Measurements from ENCODE around the gene RPL10A. TPM values are rescaled to one million over a fixed set of nuclear protein-coding genes. Genes with fewer than 3 reads are reported as not detected.

RPL10A gene
- total RNA-seq, 2 donors from 2014 or later = 585 to 636 TPM

DNA sequence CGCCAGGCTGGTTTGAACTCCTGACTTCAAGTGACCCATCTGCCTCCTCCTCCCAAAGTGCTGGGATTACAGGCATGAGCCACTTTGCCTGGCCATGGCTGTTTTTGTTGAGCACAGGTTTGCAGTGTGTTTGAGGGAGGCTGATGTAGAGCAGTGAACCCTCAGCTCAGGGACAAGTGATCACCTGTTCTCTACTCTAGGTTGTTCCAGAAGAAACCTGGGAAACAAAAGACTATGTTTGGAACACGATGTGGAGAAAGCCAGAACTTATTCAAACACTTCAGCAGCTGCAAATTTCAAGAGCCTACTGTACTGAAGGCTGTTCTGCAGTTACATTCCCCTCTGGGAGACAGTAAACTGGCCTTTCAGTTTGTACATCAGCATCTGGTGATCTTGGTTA lies 39.8 kb downstream of the RPL10A start:
- Histone ChIP-seq H3K36me3 (no peaks in the 10 kb centered on the region), H3K27ac (no peak overlapping the region), H3K4me1 (ENCODE audit: control insufficient read depth in 1 of 2, low read depth in 2 of 2) (peaks cover 0 to 6% of the 10 kb centered on the region in 2 donors), H3K4me3 (no peak overlapping the region), H3K27me3 (replicated peaks; ENCODE audit: insufficient read depth) (peaks cover 10% of the 10 kb centered on the region), H3K9me3 (no peaks in the 10 kb centered on the region)
- TF ChIP-seq, protein P1, sequence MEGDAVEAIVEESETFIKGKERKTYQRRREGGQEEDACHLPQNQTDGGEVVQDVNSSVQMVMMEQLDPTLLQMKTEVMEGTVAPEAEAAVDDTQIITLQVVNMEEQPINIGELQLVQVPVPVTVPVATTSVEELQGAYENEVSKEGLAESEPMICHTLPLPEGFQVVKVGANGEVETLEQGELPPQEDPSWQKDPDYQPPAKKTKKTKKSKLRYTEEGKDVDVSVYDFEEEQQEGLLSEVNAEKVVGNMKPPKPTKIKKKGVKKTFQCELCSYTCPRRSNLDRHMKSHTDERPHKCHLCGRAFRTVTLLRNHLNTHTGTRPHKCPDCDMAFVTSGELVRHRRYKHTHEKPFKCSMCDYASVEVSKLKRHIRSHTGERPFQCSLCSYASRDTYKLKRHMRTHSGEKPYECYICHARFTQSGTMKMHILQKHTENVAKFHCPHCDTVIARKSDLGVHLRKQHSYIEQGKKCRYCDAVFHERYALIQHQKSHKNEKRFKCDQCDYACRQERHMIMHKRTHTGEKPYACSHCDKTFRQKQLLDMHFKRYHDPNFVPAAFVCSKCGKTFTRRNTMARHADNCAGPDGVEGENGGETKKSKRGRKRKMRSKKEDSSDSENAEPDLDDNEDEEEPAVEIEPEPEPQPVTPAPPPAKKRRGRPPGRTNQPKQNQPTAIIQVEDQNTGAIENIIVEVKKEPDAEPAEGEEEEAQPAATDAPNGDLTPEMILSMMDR (IDR thresholded peaks at IDR 0.05) = no peak
- DNase-seq (ENCODE audit: low spot score) (no peak), ATAC-seq (ENCODE audit: insufficient number of reproducible peaks, low FRiP score, low read depth) (no peak)

DNA sequence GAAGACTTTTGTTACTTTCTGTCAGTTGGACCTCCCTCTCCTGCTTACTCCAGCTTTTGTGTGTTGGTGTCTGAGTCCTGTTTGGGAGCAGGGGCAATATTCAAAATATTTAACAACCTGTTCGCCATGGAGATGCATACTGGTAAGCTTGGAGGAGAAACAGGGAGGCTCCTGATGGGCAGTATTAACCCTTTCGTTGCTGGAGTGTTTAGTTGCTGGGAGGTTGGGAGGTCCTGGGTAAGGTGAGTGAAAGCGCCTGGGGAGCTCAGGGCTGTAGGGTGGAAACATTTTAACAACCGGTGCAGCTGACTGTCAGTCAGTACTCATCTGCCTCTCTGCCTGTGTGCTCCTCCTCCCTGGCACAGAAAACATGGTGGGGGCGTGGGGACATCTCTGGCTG lies 40.3 kb downstream of the RPL10A start:
- Histone ChIP-seq H3K27ac (no peak overlapping the region), H3K4me3 (no peak overlapping the region), H3K4me1 (ENCODE audit: control insufficient read depth in 1 of 2, low read depth in 2 of 2) (peaks cover 0 to 6% of the 10 kb centered on the region in 2 donors), H3K36me3 (no peaks in the 10 kb centered on the region), H3K9me3 (no peaks in the 10 kb centered on the region), H3K27me3 (replicated peaks; ENCODE audit: insufficient read depth) (peaks cover 10% of the 10 kb centered on the region)
- ATAC-seq (ENCODE audit: insufficient number of reproducible peaks, low FRiP score, low read depth) (no peak), DNase-seq (ENCODE audit: low spot score) (no peak)
- TF ChIP-seq, protein P1 (IDR thresholded peaks at IDR 0.05) = no peak

- ATAC-seq (ENCODE audit: insufficient number of reproducible peaks, low FRiP score, low read depth) (no peak), DNase-seq (ENCODE audit: low spot score) (no peak)
- TF ChIP-seq, protein P1 (IDR thresholded peaks at IDR 0.05) = no peak
- H3K27ac ChIP-seq = no peak overlapping the region
- no peak overlapping the region for H3K4me3 ChIP-seq
- no peaks in the 10 kb centered on the region for H3K36me3 ChIP-seq
- peaks cover 7% of the 10 kb centered on the region for H3K27me3 ChIP-seq (replicated peaks; ENCODE audit: insufficient read depth)
- no peaks in the 10 kb centered on the region for H3K9me3 ChIP-seq
- peaks cover 0 to 6% of the 10 kb centered on the region in 2 donors for H3K4me1 ChIP-seq (ENCODE audit: control insufficient read depth in 1 of 2, low read depth in 2 of 2)
These were observed 42.8 kb downstream of the RPL10A start for GRCh38 chr6:35510916-35511561.

DNA sequence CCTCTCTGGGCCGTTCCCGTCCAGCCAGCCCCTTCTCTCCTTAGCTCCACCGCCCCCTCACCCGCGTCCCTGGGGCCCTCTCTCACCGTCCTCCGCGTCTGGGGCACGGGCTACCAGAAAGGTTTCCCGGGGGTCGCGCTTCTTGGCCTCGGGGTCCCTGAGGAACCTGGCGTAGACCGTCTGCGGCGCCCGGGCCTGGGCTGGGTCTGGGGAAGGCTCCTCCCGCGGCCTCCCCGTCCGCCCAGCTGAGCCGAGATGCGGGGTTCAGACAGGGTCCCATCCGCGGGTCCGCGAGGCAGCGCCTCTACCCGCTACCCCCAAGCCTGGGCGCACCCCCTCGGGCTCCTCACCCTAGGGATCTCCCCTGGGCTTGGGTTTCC lies 43.4 kb downstream of the RPL10A start:
- Histone ChIP-seq H3K27me3 (replicated peaks; ENCODE audit: insufficient read depth) (peaks cover 7% of the 10 kb centered on the region), H3K36me3 (no peaks in the 10 kb centered on the region), H3K4me3 (no peak overlapping the region), H3K9me3 (no peaks in the 10 kb centered on the region), H3K4me1 (ENCODE audit: control insufficient read depth in 1 of 2, low read depth in 2 of 2) (peaks cover 0 to 6% of the 10 kb centered on the region in 2 donors), H3K27ac (no peak overlapping the region)
- DNase-seq (ENCODE audit: low spot score) (no peak), ATAC-seq (ENCODE audit: insufficient number of reproducible peaks, low FRiP score, low read depth) (no peak)
- TF ChIP-seq, protein P1 (IDR thresholded peaks at IDR 0.05) = no peak

DNA sequence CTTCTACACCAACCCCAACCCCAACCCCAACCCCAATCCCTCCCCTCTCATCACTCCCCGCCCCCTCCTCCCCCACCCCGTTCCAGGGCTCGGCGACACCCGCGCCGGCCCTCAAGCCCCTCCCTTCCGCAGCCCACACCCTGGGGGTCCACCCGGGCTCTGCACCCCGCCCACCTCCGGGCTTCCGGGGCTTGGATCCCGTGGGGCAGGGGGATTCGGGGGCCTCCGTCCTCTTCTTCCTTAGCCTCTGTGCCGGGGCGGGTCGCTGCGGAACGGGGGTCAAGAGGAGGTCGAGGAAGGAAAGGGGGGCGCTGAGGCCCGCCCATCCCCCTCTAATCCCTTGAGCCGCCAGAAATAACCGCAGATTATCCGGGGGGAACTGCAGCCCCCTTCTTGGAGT lies 43.8 kb downstream of the RPL10A start:
- H3K36me3 ChIP-seq = no peaks in the 10 kb centered on the region
- no peak for DNase-seq (ENCODE audit: low spot score)
- H3K27me3 ChIP-seq (replicated peaks; ENCODE audit: insufficient read depth) = peaks cover 7% of the 10 kb centered on the region

More for the DNA sequence above, 43.8 kb downstream of the RPL10A start:
- Histone ChIP-seq H3K9me3 (no peaks in the 10 kb centered on the region), H3K4me3 (no peak overlapping the region), H3K4me1 (ENCODE audit: control insufficient read depth in 1 of 2, low read depth in 2 of 2) (peaks cover 0 to 6% of the 10 kb centered on the region in 2 donors), H3K27ac (no peak overlapping the region)
- TF ChIP-seq, protein P1 (IDR thresholded peaks at IDR 0.05) = no peak
- ATAC-seq (ENCODE audit: insufficient number of reproducible peaks, low FRiP score, low read depth) = no peak

All from thoracic aorta (tissue), 2 donors.